Mesenchymal stem cell (in vitro differentiated cells and primary cell): Measurements from ENCODE around the gene RAB1B.

Experiments used
- DNase-seq: peaks from one replicate; pipeline ENCODE4 v3.0.0-alpha.2; 2013
- H2AFZ ChIP-seq: one replicate; pipeline ENCODE4 v1.6.1; 2013; ENCODE audit warnings: low read depth, mild to moderate bottlenecking, control low read depth, inconsistent platforms, low read length, moderate library complexity
- H2AK5ac ChIP-seq: 2 replicates; pipeline ENCODE4 v1.6.1; 2013; ENCODE audit warnings: low read length, moderate library complexity, mild to moderate bottlenecking, inconsistent platforms; ENCODE audit not compliant: severe bottlenecking
- H2BK120ac ChIP-seq: one replicate; pipeline ENCODE4 v1.6.1; 2013; ENCODE audit warnings: low read depth, mild to moderate bottlenecking, inconsistent platforms, low read length, moderate library complexity
- H2BK12ac ChIP-seq, 2 experiments: one replicate each; pipeline ENCODE4 v1.6.1; 2013; ENCODE audit warnings: inconsistent platforms in 2 of 2, low read length in 2 of 2, mild to moderate bottlenecking in 2 of 2, moderate library complexity in 2 of 2, control low read depth in 1 of 2
- H2BK15ac ChIP-seq: one replicate; pipeline ENCODE4 v1.6.1; 2013; ENCODE audit warnings: mild to moderate bottlenecking, low read depth, inconsistent platforms; ENCODE audit not compliant: poor library complexity, severe bottlenecking
- H2BK5ac ChIP-seq: 2 replicates; pipeline ENCODE4 v1.6.1; 2013; ENCODE audit warnings: low read depth, mild to moderate bottlenecking, low read length, control low read depth, inconsistent platforms; ENCODE audit not compliant: poor library complexity, severe bottlenecking
- H3K14ac ChIP-seq, 2 experiments: one replicate each; pipeline ENCODE4 v1.6.1; 2013; ENCODE audit warnings: inconsistent platforms in 2 of 2, low read length in 2 of 2, control low read depth in 1 of 2, mild to moderate bottlenecking in 1 of 2, moderate library complexity in 1 of 2
- H3K18ac ChIP-seq, 2 experiments: one replicate each; pipeline ENCODE4 v1.6.1; 2013; ENCODE audit warnings: inconsistent platforms in 2 of 2, low read length in 2 of 2, control low read depth in 1 of 2, low read depth in 1 of 2, mild to moderate bottlenecking in 1 of 2
- H3K23ac ChIP-seq, 2 experiments: one replicate each; pipeline ENCODE4 v1.6.1; 2013; ENCODE audit warnings: inconsistent platforms in 2 of 2, low read length in 2 of 2, mild to moderate bottlenecking in 2 of 2, moderate library complexity in 2 of 2, control low read depth in 1 of 2
- H3K27ac ChIP-seq: 2 replicates; pipeline ENCODE4 v1.5.1; 2013; ENCODE audit warnings: mild to moderate bottlenecking, moderate library complexity, low read length, control low read depth, inconsistent platforms; ENCODE audit not compliant: poor library complexity, severe bottlenecking
- H3K27me3 ChIP-seq, 2 experiments: 2 replicates each; pipeline versions ENCODE4 v1.6.1 to v1.7.0; 2013; ENCODE audit warnings: low read length in 2 of 2, mild to moderate bottlenecking in 2 of 2, moderate library complexity in 2 of 2, control low read depth in 1 of 2, inconsistent platforms in 1 of 2; ENCODE audit not compliant: control insufficient read depth in 1 of 2, insufficient read depth in 1 of 2
- H3K36me3 ChIP-seq, 2 experiments: 2 replicates each; pipeline versions ENCODE4 v1.6.1 to v1.7.0; 2013; ENCODE audit warnings: low read length in 2 of 2, control low read depth in 1 of 2, inconsistent platforms in 1 of 2, low read depth in 1 of 2, mild to moderate bottlenecking in 1 of 2; ENCODE audit not compliant: insufficient read depth in 2 of 2, control insufficient read depth in 1 of 2
- H3K4ac ChIP-seq, 2 experiments: one replicate each; pipeline ENCODE4 v1.6.1; 2013; ENCODE audit warnings: inconsistent platforms in 2 of 2, low read length in 2 of 2, mild to moderate bottlenecking in 2 of 2, moderate library complexity in 2 of 2, control low read depth in 1 of 2, low read depth in 1 of 2
- H3K4me1 ChIP-seq: 2 replicates; pipeline ENCODE4 v1.6.1; 2013; ENCODE audit warnings: low read depth, low read length, control low read depth; ENCODE audit not compliant: control insufficient read depth, insufficient read depth
- H3K4me2 ChIP-seq: 2 replicates; pipeline ENCODE4 v1.6.1; 2013; ENCODE audit warnings: low read length, mild to moderate bottlenecking, inconsistent platforms; ENCODE audit not compliant: poor library complexity, severe bottlenecking
- H3K4me3 ChIP-seq, 2 experiments: 2 replicates each; pipeline versions ENCODE4 v1.5.1 to v1.7.0; 2013; ENCODE audit warnings: low read length in 2 of 2, mild to moderate bottlenecking in 2 of 2, control low read depth in 1 of 2, low read depth in 1 of 2; ENCODE audit not compliant: insufficient read depth in 1 of 2
- H3K79me1 ChIP-seq: replicated peaks from 2 replicates; pipeline ENCODE4 v1.6.1; 2013; ENCODE audit warnings: mild to moderate bottlenecking, control low read depth, low read length, inconsistent platforms; ENCODE audit not compliant: poor library complexity, severe bottlenecking
- H3K9ac ChIP-seq: 2 replicates; pipeline ENCODE4 v1.7.0; 2013; ENCODE audit warnings: mild to moderate bottlenecking, low read length, moderate library complexity
- H3K9me3 ChIP-seq: 2 replicates; pipeline ENCODE4 v1.7.0; 2013; ENCODE audit warnings: mild to moderate bottlenecking, low read length; ENCODE audit not compliant: control insufficient read depth
- H4K8ac ChIP-seq: one replicate; pipeline ENCODE4 v1.6.1; 2013; ENCODE audit warnings: inconsistent platforms, mild to moderate bottlenecking, low read length, moderate library complexity
- H4K91ac ChIP-seq: one replicate; pipeline ENCODE4 v1.6.1; 2013; ENCODE audit warnings: mild to moderate bottlenecking, low read length, inconsistent platforms
- WGBS: methylation state at CpG from one replicate; pipeline ENCODE4 v1.1.7; 2013; ENCODE audit warnings: mixed read lengths; 5-methylcytosine and 5-hydroxymethylcytosine counted together

RAB1B gene

GRCh38 chr11:66282468-66283455, 14.3 kb downstream of the RAB1B start:
- 13% methylated on average over 33 of the region's 35 CpGs for WGBS
- H3K23ac ChIP-seq, result no peak overlapping the region
- H2AFZ ChIP-seq, result no peak overlapping the region
- no peak overlapping the region for H2BK12ac ChIP-seq
- H3K36me3 ChIP-seq, result peaks cover 36 to 48% of the 10 kb centered on the region in 2 experiments
- H3K4me2 ChIP-seq, result no peak overlapping the region
- no peaks in the 10 kb centered on the region for H3K9me3 ChIP-seq
- peak; percentile 96 for DNase-seq
- no peak overlapping the region for H2BK120ac ChIP-seq
- peaks cover 41% of the 10 kb centered on the region for H3K4me1 ChIP-seq
- no peak overlapping the region for H2BK15ac ChIP-seq
- no peak overlapping the region for H3K18ac ChIP-seq
- no peak overlapping the region for H3K4me3 ChIP-seq
- H3K4ac ChIP-seq, result no peak overlapping the region
- peaks cover 27% of the 10 kb centered on the region for H3K79me1 ChIP-seq
- H3K27me3 ChIP-seq, result peaks cover 7 to 13% of the 10 kb centered on the region in 2 experiments
- H2BK5ac ChIP-seq, result no peak overlapping the region
- no peak overlapping the region for H3K27ac ChIP-seq
- H4K91ac ChIP-seq, result no peak overlapping the region
- H4K8ac ChIP-seq, result no peak overlapping the region
- H3K14ac ChIP-seq, result no peak overlapping the region
- H3K9ac ChIP-seq, result peak overlapping the region; percentile 61
- no peak overlapping the region for H2AK5ac ChIP-seq

DNA sequence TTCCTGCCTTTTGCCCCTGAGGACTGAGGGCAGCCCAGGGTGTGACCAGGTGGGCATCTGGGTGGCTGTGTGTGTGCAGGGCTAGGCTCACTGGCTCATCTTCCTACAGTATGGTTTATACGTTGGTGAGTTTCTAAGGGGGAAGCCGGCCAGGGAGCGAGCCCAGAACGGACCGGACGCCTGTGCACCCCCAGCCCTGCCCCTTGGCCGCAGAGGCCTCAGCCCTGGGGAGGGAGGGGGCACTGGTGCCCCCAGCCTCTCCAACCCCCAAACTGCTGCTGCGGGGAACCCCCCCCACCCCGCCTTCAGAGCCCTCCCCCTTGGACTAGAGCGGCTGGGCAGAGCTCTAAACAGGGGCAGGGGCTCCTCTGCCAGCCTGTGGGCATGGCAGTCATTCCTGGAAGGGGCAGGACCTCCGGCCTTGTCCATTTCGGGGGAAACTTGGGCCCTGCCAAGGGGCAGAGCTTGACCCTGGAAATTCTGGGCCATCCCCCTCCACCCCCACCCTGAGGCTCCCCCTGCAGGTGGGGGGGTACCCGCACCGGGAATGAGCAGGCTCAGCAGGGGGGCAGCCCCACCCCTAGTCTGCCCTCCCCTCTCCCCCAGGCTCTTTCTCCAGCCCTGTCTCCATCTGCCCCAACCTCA, 15.1 kb downstream of the RAB1B start:
- Histone ChIP-seq H4K91ac (no peak overlapping the region), H3K27ac (no peak overlapping the region), H3K9me3 (no peaks in the 10 kb centered on the region), H3K4ac (no peak overlapping the region), H2BK120ac (no peak overlapping the region), H4K8ac (no peak overlapping the region), H3K9ac (no peak overlapping the region), H2AK5ac (no peak overlapping the region), H3K4me1 (peaks cover 40% of the 10 kb centered on the region), H3K79me1 (peaks cover 28% of the 10 kb centered on the region), H3K27me3 (peaks cover 7 to 13% of the 10 kb centered on the region in 2 experiments), H3K18ac (no peak overlapping the region), H3K4me3 (no peak overlapping the region), H2BK5ac (no peak overlapping the region), H3K4me2 (no peak overlapping the region), H3K14ac (no peak overlapping the region), H3K36me3 (peaks cover 36 to 51% of the 10 kb centered on the region in 2 experiments), H2BK15ac (no peak overlapping the region), H3K23ac (no peak overlapping the region), H2AFZ (no peak overlapping the region), H2BK12ac (no peak overlapping the region)
- no peak for DNase-seq
- 92% methylated on average over 12 of the region's 14 CpGs for WGBS

DNA sequence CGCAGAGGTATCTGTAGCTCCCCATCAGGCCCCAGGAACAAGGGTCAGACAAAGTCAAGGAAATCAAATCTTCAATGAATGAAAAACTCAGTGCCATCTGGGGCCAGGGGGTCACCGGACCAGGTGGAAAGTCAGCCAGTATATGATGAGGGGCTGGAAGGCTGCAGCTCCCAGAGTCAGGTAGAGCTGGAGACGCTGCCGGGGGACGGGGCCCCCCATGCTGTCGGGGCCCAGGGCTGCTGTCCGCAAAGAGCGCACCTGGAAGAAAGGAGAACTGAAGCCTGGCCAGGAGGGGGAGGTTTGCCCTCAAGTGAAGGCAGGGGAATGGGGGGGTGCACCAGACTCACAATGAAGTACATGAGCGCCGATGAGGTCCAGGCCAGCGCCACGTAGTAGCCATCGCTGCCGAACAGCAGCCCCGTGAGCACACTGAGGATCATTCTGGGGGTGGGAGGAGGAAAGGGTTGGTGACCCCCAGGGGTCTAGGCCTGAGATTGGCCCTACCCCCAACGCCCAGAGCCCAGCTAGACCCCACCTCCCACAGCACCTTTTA, 16.2 kb downstream of the RAB1B start:
- peaks cover 36 to 51% of the 10 kb centered on the region in 2 experiments for H3K36me3 ChIP-seq

More for the DNA sequence above, 16.2 kb downstream of the RAB1B start:
- Histone ChIP-seq H4K91ac (no peak overlapping the region), H3K14ac (no peak overlapping the region), H3K4me3 (no peak overlapping the region), H2BK5ac (no peak overlapping the region), H3K4me2 (no peak overlapping the region), H3K27me3 (peaks cover under 1 to 2% of the 10 kb centered on the region in 2 experiments), H3K9ac (no peak overlapping the region), H2BK12ac (no peak overlapping the region), H2BK120ac (no peak overlapping the region), H2AFZ (no peak overlapping the region), H3K27ac (no peak overlapping the region), H3K4ac (no peak overlapping the region), H3K9me3 (no peaks in the 10 kb centered on the region), H4K8ac (no peak overlapping the region), H3K4me1 (peaks cover 40% of the 10 kb centered on the region), H2BK15ac (no peak overlapping the region), H2AK5ac (no peak overlapping the region), H3K18ac (no peak overlapping the region), H3K23ac (no peak overlapping the region), H3K79me1 (peaks cover 28% of the 10 kb centered on the region)
- 96% methylated on average over 15 of the region's 16 CpGs for WGBS
- DNase-seq, result no peak
